ENCODE data around the gene FYB2. TPM values are rescaled to one million over a fixed set of nuclear protein-coding genes. Genes with fewer than 3 reads are reported as not detected.

Gene FYB2
- total and polyA plus RNA-seq, 7 experiments from 2014 or later = not detected

DNA sequence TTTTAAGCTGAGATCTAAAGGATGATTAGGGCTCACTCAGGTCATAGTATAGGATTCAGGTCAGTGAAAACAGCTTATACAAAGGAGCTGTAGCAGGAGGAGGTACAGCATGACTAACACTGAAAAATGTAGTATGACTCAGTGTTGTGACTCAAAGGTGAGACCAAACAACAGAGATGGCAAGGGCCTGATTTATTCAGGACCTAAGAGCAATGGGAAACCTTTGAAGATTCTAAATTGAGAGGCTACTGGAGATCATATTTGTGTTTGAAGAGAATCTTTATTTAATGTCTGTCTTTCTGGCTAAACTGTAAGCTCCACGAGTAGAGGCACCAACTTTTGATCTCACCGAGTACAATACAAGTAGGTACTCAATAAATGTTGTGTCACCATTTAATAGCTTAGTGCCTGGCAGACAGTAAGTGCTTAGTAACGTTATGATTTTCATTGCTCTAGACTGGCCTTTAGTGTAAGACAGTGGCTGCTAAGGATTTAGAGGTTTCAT lies 130.6 kb downstream of the FYB2 start:
- ATAC-seq = no peak

DNA sequence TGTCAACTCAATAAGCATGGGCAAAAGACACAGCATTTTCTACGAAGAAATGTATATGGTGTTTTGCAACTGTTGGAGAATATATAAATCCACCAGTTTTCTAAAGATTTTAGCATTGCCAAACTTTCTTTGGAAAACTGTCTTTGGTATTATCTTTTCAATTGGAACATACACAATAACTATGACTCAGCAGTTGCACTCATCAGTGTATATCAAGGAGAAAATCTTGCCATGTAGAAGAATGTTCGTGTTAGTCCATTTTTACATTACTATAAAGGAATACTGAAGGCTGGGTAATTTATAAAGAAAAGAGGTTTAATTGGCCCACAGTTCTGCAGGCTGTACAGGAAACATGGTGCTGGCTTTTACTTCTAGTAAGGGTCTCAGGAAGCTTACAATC lies 133.0 kb downstream of the FYB2 start:
- Histone ChIP-seq H3K4me3 (ENCODE audit: low read length) (no peak overlapping the region), H3K4me1 (ENCODE audit: control insufficient read depth in 2 of 2, insufficient read depth in 2 of 2, low read length in 2 of 2) (no peaks in the 10 kb centered on the region), H3K27ac (ENCODE audit: low read depth, low read length) (no peak overlapping the region), H3K9me3 (ENCODE audit: control insufficient read depth in 2 of 3, low read length in 3 of 3) (no peaks in the 10 kb centered on the region), H3K27me3 (ENCODE audit: control insufficient read depth in 2 of 2, insufficient read depth in 2 of 2, low read length in 2 of 2) (no peaks in the 10 kb centered on the region), H3K36me3 (ENCODE audit: control insufficient read depth in 2 of 3, insufficient read depth in 3 of 3, low read length in 3 of 3) (no peaks in the 10 kb centered on the region)
- ATAC-seq (no peak), DNase-seq (no peak)
- Mint-ChIP-seq H3K36me3 (no peaks in the 10 kb centered on the region), H3K4me3 (no peak overlapping the region), H3K27ac (no peak overlapping the region), H3K9me3 (no peaks in the 10 kb centered on the region), H3K4me1 (no peaks in the 10 kb centered on the region), H3K27me3 (peaks cover 0 to 7% (median 0%) of the 10 kb centered on the region in 5 donors)
- intact Hi-C loops (cut with micrococcal nuclease) = no loop called here
- ChIA-PET POLR2A (no interaction called here), CTCF (no interaction called here)

More for the DNA sequence above, 130.6 kb downstream of the FYB2 start:
- H3K27ac Mint-ChIP-seq = no peak overlapping the region
- peaks cover 0 to 7% (median 0%) of the 10 kb centered on the region in 5 donors for H3K27me3 Mint-ChIP-seq
- intact Hi-C loops (cut with micrococcal nuclease) = no loop called here
- no peaks in the 10 kb centered on the region for H3K36me3 Mint-ChIP-seq
- no peak overlapping the region for H3K4me3 Mint-ChIP-seq
- no peaks in the 10 kb centered on the region for H3K4me1 Mint-ChIP-seq
- Histone ChIP-seq H3K36me3 (ENCODE audit: control insufficient read depth in 2 of 3, insufficient read depth in 3 of 3, low read length in 3 of 3) (no peaks in the 10 kb centered on the region), H3K27ac (ENCODE audit: low read depth, low read length) (no peak overlapping the region), H3K4me1 (ENCODE audit: control insufficient read depth in 2 of 2, insufficient read depth in 2 of 2, low read length in 2 of 2) (no peaks in the 10 kb centered on the region), H3K27me3 (ENCODE audit: control insufficient read depth in 2 of 2, insufficient read depth in 2 of 2, low read length in 2 of 2) (no peaks in the 10 kb centered on the region), H3K9me3 (ENCODE audit: control insufficient read depth in 2 of 3, low read length in 3 of 3) (no peaks in the 10 kb centered on the region), H3K4me3 (ENCODE audit: low read length) (no peak overlapping the region)
- CTCF ChIA-PET = no interaction called here
- no peak for DNase-seq
- no peaks in the 10 kb centered on the region for H3K9me3 Mint-ChIP-seq
- POLR2A ChIA-PET = no interaction called here

- H3K27me3 Mint-ChIP-seq = peaks cover 0 to 5% (median 0%) of the 10 kb centered on the region in 5 donors
- no peaks in the 10 kb centered on the region for H3K4me1 Mint-ChIP-seq
- no peaks in the 10 kb centered on the region for H3K9me3 ChIP-seq (ENCODE audit: control insufficient read depth in 2 of 3, low read length in 3 of 3)
- intact Hi-C loops (cut with micrococcal nuclease) = no loop called here
- H3K4me3 ChIP-seq (ENCODE audit: low read length) = no peak overlapping the region
- no peak overlapping the region for H3K27ac Mint-ChIP-seq
- no peaks in the 10 kb centered on the region for H3K27me3 ChIP-seq (ENCODE audit: control insufficient read depth in 2 of 2, insufficient read depth in 2 of 2, low read length in 2 of 2)
- H3K9me3 Mint-ChIP-seq = peaks cover 0 to 8% (median 0%) of the 10 kb centered on the region in 11 donors
- H3K36me3 Mint-ChIP-seq = no peaks in the 10 kb centered on the region
- H3K4me1 ChIP-seq (ENCODE audit: control insufficient read depth in 2 of 2, insufficient read depth in 2 of 2, low read length in 2 of 2) = no peaks in the 10 kb centered on the region
- no peaks in the 10 kb centered on the region for H3K36me3 ChIP-seq (ENCODE audit: control insufficient read depth in 2 of 3, insufficient read depth in 3 of 3, low read length in 3 of 3)
- H3K4me3 Mint-ChIP-seq = no peak overlapping the region
- DNase-seq (no peak), ATAC-seq (no peak)
- no peak overlapping the region for H3K27ac ChIP-seq (ENCODE audit: low read depth, low read length)
- ChIA-PET POLR2A (no interaction called here), CTCF (no interaction called here)
These were observed 135.6 kb downstream of the FYB2 start for GRCh38 chr1:56683569-56683968.

DNA sequence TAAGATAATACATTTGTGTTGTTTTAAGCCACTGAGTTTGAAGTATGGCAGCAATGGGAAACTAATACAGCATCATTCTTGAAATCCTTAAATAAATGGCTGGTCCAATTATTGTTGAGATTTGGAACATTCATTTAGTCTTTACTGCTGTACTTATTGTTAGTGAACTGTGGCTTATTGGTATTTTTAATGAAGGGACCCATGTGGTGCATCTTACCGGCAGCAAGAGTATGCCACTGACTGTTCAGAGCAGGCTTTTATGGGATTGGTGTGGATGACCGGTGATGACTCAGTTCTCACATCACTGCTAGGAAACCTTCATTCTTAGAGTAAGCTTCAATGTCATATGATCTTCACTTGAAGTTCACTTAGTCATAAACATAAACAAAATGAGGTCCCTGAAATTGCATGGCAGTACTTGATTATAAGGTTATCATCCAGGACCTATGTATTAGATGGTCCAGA lies 142.6 kb downstream of the FYB2 start:
- Histone ChIP-seq H3K9me3 (ENCODE audit: control insufficient read depth in 2 of 3, low read length in 3 of 3) (no peaks in the 10 kb centered on the region), H3K27ac (ENCODE audit: low read depth, low read length) (no peak overlapping the region), H3K27me3 (ENCODE audit: control insufficient read depth in 2 of 2, insufficient read depth in 2 of 2, low read length in 2 of 2) (no peaks in the 10 kb centered on the region), H3K4me1 (ENCODE audit: control insufficient read depth in 2 of 2, insufficient read depth in 2 of 2, low read length in 2 of 2) (no peaks in the 10 kb centered on the region), H3K36me3 (ENCODE audit: control insufficient read depth in 2 of 3, insufficient read depth in 3 of 3, low read length in 3 of 3) (no peaks in the 10 kb centered on the region), H3K4me3 (ENCODE audit: low read length) (no peak overlapping the region)
- Mint-ChIP-seq H3K4me3 (no peak overlapping the region), H3K27ac (no peak overlapping the region), H3K27me3 (peaks cover 0 to 12% (median 4%) of the 10 kb centered on the region in 5 donors), H3K9me3 (peaks cover 0 to 8% (median 0%) of the 10 kb centered on the region in 11 donors), H3K4me1 (no peaks in the 10 kb centered on the region), H3K36me3 (no peaks in the 10 kb centered on the region)
- no peak for ATAC-seq
- ChIA-PET POLR2A (no interaction called here), CTCF (no interaction called here)
- no peak for DNase-seq
- intact Hi-C loops (cut with micrococcal nuclease) = no loop called here

DNA sequence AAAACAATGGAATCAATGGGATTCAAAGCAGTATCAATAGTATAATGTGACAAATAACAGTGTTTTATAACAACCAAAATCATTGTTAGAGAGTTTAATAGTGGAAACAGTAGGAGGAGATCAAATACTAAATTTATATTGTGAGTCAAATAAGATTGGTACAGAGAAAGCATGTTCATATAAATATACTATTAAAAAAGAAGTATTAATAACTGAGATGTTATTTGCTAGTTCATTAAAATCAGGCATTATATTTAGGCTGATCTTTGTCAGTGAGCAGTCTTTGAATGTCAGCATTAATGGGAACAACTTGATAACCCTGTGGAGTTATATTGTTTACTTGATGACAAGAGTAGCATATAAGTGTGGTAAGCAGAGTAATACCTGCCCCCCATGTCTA lies 143.4 kb downstream of the FYB2 start:
- H3K4me3 Mint-ChIP-seq = no peak overlapping the region
- H3K4me1 Mint-ChIP-seq = no peaks in the 10 kb centered on the region
- ChIA-PET CTCF (no interaction called here), POLR2A (no interaction called here)
- H3K4me3 ChIP-seq (ENCODE audit: low read length) = no peak overlapping the region
- DNase-seq (no peak), ATAC-seq (no peak)
- peaks cover 0 to 8% (median 0%) of the 10 kb centered on the region in 11 donors for H3K9me3 Mint-ChIP-seq
- H3K27ac Mint-ChIP-seq = no peak overlapping the region
- H3K27me3 ChIP-seq (ENCODE audit: control insufficient read depth in 2 of 2, insufficient read depth in 2 of 2, low read length in 2 of 2) = no peaks in the 10 kb centered on the region
- H3K36me3 Mint-ChIP-seq = no peaks in the 10 kb centered on the region
- no peaks in the 10 kb centered on the region for H3K4me1 ChIP-seq (ENCODE audit: control insufficient read depth in 2 of 2, insufficient read depth in 2 of 2, low read length in 2 of 2)
- H3K27ac ChIP-seq (ENCODE audit: low read depth, low read length) = no peak overlapping the region
- H3K36me3 ChIP-seq (ENCODE audit: control insufficient read depth in 2 of 3, insufficient read depth in 3 of 3, low read length in 3 of 3) = no peaks in the 10 kb centered on the region
- no peaks in the 10 kb centered on the region for H3K9me3 ChIP-seq (ENCODE audit: control insufficient read depth in 2 of 3, low read length in 3 of 3)
- H3K27me3 Mint-ChIP-seq = peaks cover 0 to 12% (median 8%) of the 10 kb centered on the region in 5 donors
- intact Hi-C loops (cut with micrococcal nuclease) = no loop called here

- Histone ChIP-seq H3K9me3 (ENCODE audit: control insufficient read depth in 2 of 3, low read length in 3 of 3) (no peaks in the 10 kb centered on the region), H3K27ac (ENCODE audit: low read depth, low read length) (no peak overlapping the region), H3K36me3 (ENCODE audit: control insufficient read depth in 2 of 3, insufficient read depth in 3 of 3, low read length in 3 of 3) (no peaks in the 10 kb centered on the region), H3K4me3 (ENCODE audit: low read length) (no peak overlapping the region), H3K27me3 (ENCODE audit: control insufficient read depth in 2 of 2, insufficient read depth in 2 of 2, low read length in 2 of 2) (no peaks in the 10 kb centered on the region), H3K4me1 (ENCODE audit: control insufficient read depth in 2 of 2, insufficient read depth in 2 of 2, low read length in 2 of 2) (no peaks in the 10 kb centered on the region)
- Mint-ChIP-seq H3K36me3 (no peaks in the 10 kb centered on the region), H3K4me3 (no peak overlapping the region), H3K27ac (no peak overlapping the region), H3K4me1 (no peaks in the 10 kb centered on the region), H3K9me3 (peaks cover 0 to 3% (median 0%) of the 10 kb centered on the region in 11 donors), H3K27me3 (peaks cover 3 to 20% (median 6%) of the 10 kb centered on the region in 5 donors)
- CTCF ChIA-PET = no interaction called here
- POLR2A ChIA-PET = no interaction called here
- ATAC-seq (no peak), DNase-seq (no peak)
- intact Hi-C loops (cut with micrococcal nuclease) = no loop called here
These were observed 146.6 kb downstream of the FYB2 start for GRCh38 chr1:56672579-56672978.

DNA sequence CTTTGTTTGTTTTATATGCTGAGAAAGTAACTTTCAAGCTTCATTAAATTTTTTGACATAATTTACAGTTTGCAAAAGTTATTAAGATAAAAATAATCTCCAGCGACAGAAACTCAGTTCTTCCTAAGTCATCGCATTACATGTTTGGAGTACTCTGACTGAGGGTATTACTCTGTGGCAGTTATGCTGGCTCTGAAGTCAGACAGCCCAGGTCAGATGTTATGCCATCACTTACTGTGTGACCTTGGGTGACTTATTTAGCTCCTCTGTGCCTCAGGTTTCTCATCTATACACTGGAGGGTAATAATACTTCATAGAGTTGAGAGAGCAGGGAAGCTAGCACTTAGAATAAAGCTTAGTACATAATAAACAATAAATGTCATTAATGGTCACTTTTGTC lies 147.7 kb downstream of the FYB2 start:
- no peaks in the 10 kb centered on the region for H3K36me3 ChIP-seq (ENCODE audit: control insufficient read depth in 2 of 3, insufficient read depth in 3 of 3, low read length in 3 of 3)
- H3K9me3 ChIP-seq (ENCODE audit: control insufficient read depth in 2 of 3, low read length in 3 of 3) = no peaks in the 10 kb centered on the region
- no peaks in the 10 kb centered on the region for H3K4me1 ChIP-seq (ENCODE audit: control insufficient read depth in 2 of 2, insufficient read depth in 2 of 2, low read length in 2 of 2)
- Mint-ChIP-seq H3K36me3 (no peaks in the 10 kb centered on the region), H3K27me3 (peaks cover 3 to 20% (median 6%) of the 10 kb centered on the region in 5 donors), H3K27ac (no peak overlapping the region), H3K4me3 (no peak overlapping the region), H3K4me1 (no peaks in the 10 kb centered on the region), H3K9me3 (peaks cover 0 to 3% (median 0%) of the 10 kb centered on the region in 11 donors)
- CTCF ChIA-PET = interaction anchor here (0.6 kb wide), 1 partner anchor 797 kb away, joined by 3 read pairs; no protein-coding TSS in a partner anchor
- H3K4me3 ChIP-seq (ENCODE audit: low read length) = no peak overlapping the region
- POLR2A ChIA-PET = no interaction called here
- H3K27ac ChIP-seq (ENCODE audit: low read depth, low read length) = no peak overlapping the region
- intact Hi-C loops (cut with micrococcal nuclease) = no loop called here
- DNase-seq = no peak
- H3K27me3 ChIP-seq (ENCODE audit: control insufficient read depth in 2 of 2, insufficient read depth in 2 of 2, low read length in 2 of 2) = no peaks in the 10 kb centered on the region
- ATAC-seq = no peak
